ENCODE results near the gene PLEKHG7.

Gene PLEKHG7

GRCh38 chr12:92821142-92821541, 118.4 kb downstream of the PLEKHG7 start:
- H3K27ac ChIP-seq, result no peak overlapping the region
- H3K9me3 ChIP-seq, result no peaks in the 10 kb centered on the region
- no peak for TF ChIP-seq Cebpa-rat (IDR thresholded peaks at IDR 0.05)
- H3K9ac ChIP-seq, result no peak overlapping the region
- no peak overlapping the region for H3K4me2 ChIP-seq
- no peak overlapping the region for H3K4me3 ChIP-seq
- no peaks in the 10 kb centered on the region for H3K27me3 ChIP-seq
- no peaks in the 10 kb centered on the region for H3K4me1 ChIP-seq
- H4K20me1 ChIP-seq, result no peaks in the 10 kb centered on the region
- peaks cover 51% of the 10 kb centered on the region for H3K36me3 ChIP-seq
